ENCODE data around the gene THOP1.

THOP1 gene

GRCh38 chr19:2856457-2857050, 71.3 kb downstream of the THOP1 start:
- DNase-seq, result no peak

GRCh38 chr19:2858864-2859263, 73.6 kb downstream of the THOP1 start:
- DNase-seq, result no peak

GRCh38 chr19:2863816-2864215, 78.5 kb downstream of the THOP1 start:
- no peak for DNase-seq
